OCI-LY3 (cell line): ENCODE data around the gene GPR162.

Experiments
- H2AFZ ChIP-seq: fragments of 200-600, 300-600 bp; shearing (Covaris generic); 2 replicates; pipeline ENCODE4 v1.6.0; 2014; ENCODE audit warnings: antibody characterized with exemption, low read depth, low read length
- H3K27ac ChIP-seq: fragments of 200-600, 300-600 bp; sonication (generic); 2 replicates; pipeline ENCODE4 v1.5.1; 2014; ENCODE audit warnings: mild to moderate bottlenecking, low read length, moderate library complexity, mixed read lengths
- H3K27me3 ChIP-seq: fragments of 200-600, 300-600 bp; sonication (generic); 2 replicates; pipeline ENCODE4 v1.6.1; 2014; ENCODE audit warnings: low read depth, low read length, mixed read lengths
- H3K36me3 ChIP-seq: fragments of 200-600, 300-600 bp; sonication (generic); replicated peaks from 2 replicates; pipeline ENCODE3; 2014; ENCODE audit warnings: low read depth, low read length, mixed read lengths
- H3K4me1 ChIP-seq: fragments of 300-600, 200-600 bp; sonication (generic); 2 replicates; pipeline ENCODE4 v1.6.1; 2014; ENCODE audit warnings: low read length, mixed read lengths
- H3K4me2 ChIP-seq: fragments of 200-600, 300-600 bp; sonication (generic); 2 replicates; pipeline ENCODE4 v1.6.1; 2014; ENCODE audit warnings: low read length, mixed read lengths
- H3K4me3 ChIP-seq: fragments of 300-600, 200-600 bp; sonication (generic); 2 replicates; pipeline ENCODE4 v1.5.1; 2014; ENCODE audit warnings: antibody characterized with exemption, mild to moderate bottlenecking, low read length, moderate library complexity
- H3K79me2 ChIP-seq: fragments of 300-600, 200-600 bp; shearing (Covaris generic); 2 replicates; pipeline ENCODE4 v1.6.1; 2014; ENCODE audit warnings: mild to moderate bottlenecking, low read length, mixed read lengths
- H3K9ac ChIP-seq: fragments of 300-600, 200-600 bp; shearing (Covaris generic); 2 replicates; pipeline ENCODE4 v1.6.0; 2014; ENCODE audit warnings: mild to moderate bottlenecking, low read length, moderate library complexity
- H3K9me3 ChIP-seq: fragments of 200-600, 300-600 bp; shearing (Covaris generic); 2 replicates; pipeline ENCODE4 v1.6.1; 2014; ENCODE audit warnings: low read length, mixed read lengths; ENCODE audit not compliant: insufficient read depth
- H4K20me1 ChIP-seq: fragments of 200-600, 300-600 bp; sonication (generic); 2 replicates; pipeline ENCODE4 v1.6.1; 2016; ENCODE audit warnings: low read length, mixed read lengths; ENCODE audit not compliant: insufficient read depth
- EZH2phosphoT487 ChIP-seq: fragments of 200-600 bp; shearing (Covaris generic); IDR thresholded peaks from 2 replicates; pipeline ENCODE4 v1.6.1; 2018; ENCODE audit warnings: antibody characterized with exemption, mixed run types, low read depth
- TF ChIP-seq, protein P1 (sequence below): fragments of 200-600, 300-600 bp; sonication (generic); IDR thresholded peaks from 2 replicates; pipeline ENCODE4 v1.5.1; 2014; ENCODE audit warnings: antibody characterized with exemption, low read length, low read depth

GPR162 gene

DNA sequence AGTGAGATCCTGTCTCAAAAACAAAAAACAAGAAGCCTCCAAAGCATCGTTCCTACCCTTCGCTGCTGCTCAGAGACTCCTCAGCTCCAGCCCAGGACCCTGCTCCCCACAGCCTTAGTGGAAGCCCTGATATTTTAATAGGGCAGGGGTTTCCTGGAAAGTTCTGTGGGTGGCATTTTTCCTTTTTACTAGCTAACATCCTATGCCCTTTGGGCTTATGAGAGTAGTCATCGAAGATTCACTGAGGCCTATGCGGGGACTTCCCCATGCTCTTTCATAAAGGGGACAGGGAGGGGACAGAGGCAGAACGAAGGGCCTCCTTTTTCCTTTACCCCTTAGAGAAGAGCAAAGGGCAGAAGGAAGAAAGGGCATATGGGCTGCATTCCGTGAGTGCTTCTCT is 41.0 kb upstream of the GPR162 start:
- no peak overlapping the region for H3K9ac ChIP-seq
- H3K4me1 ChIP-seq, result peaks cover 33% of the 10 kb centered on the region
- H4K20me1 ChIP-seq, result no peaks in the 10 kb centered on the region
- no peak overlapping the region for H3K4me3 ChIP-seq
- no peak overlapping the region for H3K27ac ChIP-seq
- H2AFZ ChIP-seq, result no peak overlapping the region; the same call in 1 of the 2 replicates
- H3K9me3 ChIP-seq, result no peaks in the 10 kb centered on the region
- H3K79me2 ChIP-seq, result no peaks in the 10 kb centered on the region
- H3K27me3 ChIP-seq, result peaks cover 22% of the 10 kb centered on the region
- H3K4me2 ChIP-seq, result no peak overlapping the region
- no peaks in the 10 kb centered on the region for H3K36me3 ChIP-seq
- no peak for TF ChIP-seq EZH2phosphoT487
- TF ChIP-seq, protein P1, sequence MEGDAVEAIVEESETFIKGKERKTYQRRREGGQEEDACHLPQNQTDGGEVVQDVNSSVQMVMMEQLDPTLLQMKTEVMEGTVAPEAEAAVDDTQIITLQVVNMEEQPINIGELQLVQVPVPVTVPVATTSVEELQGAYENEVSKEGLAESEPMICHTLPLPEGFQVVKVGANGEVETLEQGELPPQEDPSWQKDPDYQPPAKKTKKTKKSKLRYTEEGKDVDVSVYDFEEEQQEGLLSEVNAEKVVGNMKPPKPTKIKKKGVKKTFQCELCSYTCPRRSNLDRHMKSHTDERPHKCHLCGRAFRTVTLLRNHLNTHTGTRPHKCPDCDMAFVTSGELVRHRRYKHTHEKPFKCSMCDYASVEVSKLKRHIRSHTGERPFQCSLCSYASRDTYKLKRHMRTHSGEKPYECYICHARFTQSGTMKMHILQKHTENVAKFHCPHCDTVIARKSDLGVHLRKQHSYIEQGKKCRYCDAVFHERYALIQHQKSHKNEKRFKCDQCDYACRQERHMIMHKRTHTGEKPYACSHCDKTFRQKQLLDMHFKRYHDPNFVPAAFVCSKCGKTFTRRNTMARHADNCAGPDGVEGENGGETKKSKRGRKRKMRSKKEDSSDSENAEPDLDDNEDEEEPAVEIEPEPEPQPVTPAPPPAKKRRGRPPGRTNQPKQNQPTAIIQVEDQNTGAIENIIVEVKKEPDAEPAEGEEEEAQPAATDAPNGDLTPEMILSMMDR, result no peak

DNA sequence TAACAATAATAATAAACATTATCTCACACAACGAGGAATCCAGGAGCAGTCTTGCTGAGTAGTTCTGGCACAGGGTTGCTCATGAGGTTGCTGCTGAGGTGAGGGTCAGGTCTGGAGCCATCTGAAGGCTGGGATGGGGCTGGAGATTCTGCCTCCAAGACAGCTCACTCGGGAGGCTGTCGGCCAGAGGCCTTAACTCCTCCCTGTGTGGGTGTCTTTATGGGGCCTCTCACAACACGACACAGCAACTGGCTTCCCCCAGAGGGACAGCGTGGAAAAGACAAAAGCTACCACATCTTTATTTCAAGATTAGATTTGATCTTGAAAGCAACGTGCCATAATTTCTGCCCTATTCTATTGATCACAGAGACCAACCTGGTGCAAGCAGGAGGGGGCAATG is 39.5 kb upstream of the GPR162 start:
- Histone ChIP-seq H4K20me1 (no peaks in the 10 kb centered on the region), H3K4me3 (no peak overlapping the region), H3K4me1 (peaks cover 21% of the 10 kb centered on the region), H3K79me2 (no peaks in the 10 kb centered on the region), H3K27ac (no peak overlapping the region), H3K9ac (no peak overlapping the region), H3K9me3 (no peaks in the 10 kb centered on the region), H3K36me3 (no peaks in the 10 kb centered on the region), H3K27me3 (peaks cover 11% of the 10 kb centered on the region), H3K4me2 (no peak overlapping the region), H2AFZ (0 out of 2 replicates have a peak overlapping the region, but pooled peaks have one; percentile 19)
- no peak for TF ChIP-seq EZH2phosphoT487
- TF ChIP-seq, protein P1, result no peak

DNA sequence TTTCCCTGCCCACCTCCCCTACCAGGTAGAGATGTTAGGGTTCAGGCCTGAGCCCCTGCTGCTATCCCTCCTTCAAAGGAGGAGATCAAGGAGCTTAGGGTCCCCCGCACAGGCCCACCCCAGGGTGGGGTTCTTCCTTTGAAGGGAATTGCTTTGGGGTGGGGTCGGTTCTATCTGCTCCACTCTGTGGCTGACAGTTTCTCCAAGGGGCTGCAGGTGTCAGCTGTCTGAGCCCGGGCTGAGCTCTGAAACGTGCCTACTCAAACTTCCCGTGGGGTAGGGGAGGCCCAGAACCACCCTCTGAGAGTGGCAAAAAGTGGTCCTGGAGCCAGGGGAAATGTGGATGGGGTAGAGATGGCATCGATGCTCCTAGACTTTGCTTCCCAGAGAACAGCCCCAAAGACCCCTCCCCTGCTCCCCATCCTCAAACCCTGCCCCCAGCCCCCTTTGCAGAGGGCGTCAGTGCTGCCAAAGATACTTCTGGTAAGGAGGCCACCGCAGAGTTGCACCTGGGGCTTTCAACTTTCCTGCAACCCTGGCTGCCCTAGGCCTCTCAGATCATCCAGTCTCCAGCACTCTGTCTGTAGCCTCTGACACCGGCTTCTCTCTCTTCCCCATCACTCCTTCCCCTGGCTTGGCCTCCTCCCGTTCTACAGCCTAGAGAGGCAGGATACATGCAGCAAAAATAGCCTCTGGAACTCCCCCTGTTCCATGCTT is 38.6 kb upstream of the GPR162 start:
- Histone ChIP-seq H2AFZ (no peak overlapping the region), H3K36me3 (no peaks in the 10 kb centered on the region), H3K79me2 (no peaks in the 10 kb centered on the region), H3K9me3 (no peaks in the 10 kb centered on the region), H4K20me1 (no peaks in the 10 kb centered on the region), H3K4me2 (no peak overlapping the region), H3K4me1 (peaks cover 17% of the 10 kb centered on the region), H3K4me3 (no peak overlapping the region), H3K27ac (no peak overlapping the region), H3K27me3 (peaks cover 2% of the 10 kb centered on the region), H3K9ac (no peak overlapping the region)
- TF ChIP-seq, protein P1, result no peak
- TF ChIP-seq EZH2phosphoT487, result no peak

DNA sequence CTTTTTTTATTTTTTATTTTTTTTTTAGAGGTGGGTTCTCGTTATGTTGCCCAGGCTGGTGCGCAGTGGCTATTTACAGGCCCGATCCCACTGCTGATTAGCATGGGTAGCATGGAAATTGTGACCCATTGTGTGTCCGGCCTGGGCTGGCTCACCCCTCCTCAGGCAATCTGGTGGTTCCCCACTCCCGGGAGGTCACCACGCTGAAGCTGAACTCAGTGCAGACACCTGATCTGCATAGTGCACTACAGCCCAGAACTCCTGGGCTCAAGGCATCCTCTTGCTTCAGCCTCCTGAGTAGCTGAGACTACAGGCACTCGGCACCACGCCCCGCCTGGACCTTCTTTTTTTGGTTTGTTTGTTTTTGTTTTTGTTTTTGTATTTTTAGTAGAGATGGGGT is 37.8 kb upstream of the GPR162 start:
- H3K4me2 ChIP-seq, result no peak overlapping the region
- H4K20me1 ChIP-seq, result no peaks in the 10 kb centered on the region
- peaks cover 11% of the 10 kb centered on the region for H3K4me1 ChIP-seq
- no peak overlapping the region for H3K9ac ChIP-seq
- no peaks in the 10 kb centered on the region for H3K9me3 ChIP-seq
- no peak for TF ChIP-seq EZH2phosphoT487
- TF ChIP-seq, protein P1, result no peak
- no peaks in the 10 kb centered on the region for H3K27me3 ChIP-seq
- no peaks in the 10 kb centered on the region for H3K79me2 ChIP-seq
- H2AFZ ChIP-seq, result no peak overlapping the region
- H3K27ac ChIP-seq, result no peak overlapping the region
- H3K4me3 ChIP-seq, result no peak overlapping the region
- no peaks in the 10 kb centered on the region for H3K36me3 ChIP-seq
